ENCODE results near the gene TMIGD1. TPM values are rescaled to one million over a fixed set of nuclear protein-coding genes. Genes with fewer than 3 reads are reported as not detected.

Gene TMIGD1
- total and polyA plus RNA-seq, 5 donors from 2014 or later = not detected

- H3K4me3 Mint-ChIP-seq = no peak overlapping the region
- peaks cover 18 to 30% (median 26%) of the 10 kb centered on the region in 4 donors for H3K4me1 Mint-ChIP-seq
- no peak overlapping the region for H3K27ac Mint-ChIP-seq
These were observed 2.7 kb upstream of the TMIGD1 start for GRCh38 chr17:30336369-30337171.

GRCh38 chr17:30334421-30334820 lies 564 bp upstream of the TMIGD1 start:
- Histone ChIP-seq H3K4me1 (ENCODE audit: control insufficient read depth, insufficient read depth, low read length, poor library complexity, severe bottlenecking) (peaks cover 31% of the 10 kb centered on the region), H3K27me3 (ENCODE audit: control insufficient read depth, insufficient read depth, low read length) (no peaks in the 10 kb centered on the region), H3K9me3 (ENCODE audit: control insufficient read depth in 2 of 2, low read length in 2 of 2) (no peaks in the 10 kb centered on the region), H3K27ac (ENCODE audit: insufficient read depth, low read length, poor library complexity, severe bottlenecking) (no peak overlapping the region), H3K36me3 (ENCODE audit: control insufficient read depth, insufficient read depth, low read length) (no peaks in the 10 kb centered on the region), H3K4me3 (ENCODE audit: low read depth, low read length) (no peak overlapping the region)
- ATAC-seq (ENCODE audit: low read depth in 2 of 2) = no peak
- Mint-ChIP-seq H3K27me3 (peaks cover 4% of the 10 kb centered on the region), H3K27ac (no peak overlapping the region), H3K4me3 (no peak overlapping the region), H3K4me1 (peaks cover 17 to 40% (median 29%) of the 10 kb centered on the region in 4 donors), H3K9me3 (peaks cover 0 to 3% (median 0%) of the 10 kb centered on the region in 7 donors), H3K36me3 (no peaks in the 10 kb centered on the region)
- DNase-seq = no peak

More at GRCh38 chr17:30336369-30337171, 2.7 kb upstream of the TMIGD1 start:
- no peak overlapping the region for H3K27ac ChIP-seq (ENCODE audit: insufficient read depth, low read length, poor library complexity, severe bottlenecking)
- H3K27me3 ChIP-seq (ENCODE audit: control insufficient read depth, insufficient read depth, low read length) = no peaks in the 10 kb centered on the region
- Mint-ChIP-seq H3K9me3 (peaks cover 0 to 3% (median 0%) of the 10 kb centered on the region in 7 donors), H3K36me3 (no peaks in the 10 kb centered on the region), H3K27me3 (peaks cover 4% of the 10 kb centered on the region)
- no peaks in the 10 kb centered on the region for H3K36me3 ChIP-seq (ENCODE audit: control insufficient read depth, insufficient read depth, low read length)
- no peaks in the 10 kb centered on the region for H3K9me3 ChIP-seq (ENCODE audit: control insufficient read depth in 2 of 2, low read length in 2 of 2)
- DNase-seq = peak; percentile 44 to 74 (median 69)
- no peak overlapping the region for H3K4me3 ChIP-seq (ENCODE audit: low read depth, low read length)
- peaks cover 18% of the 10 kb centered on the region for H3K4me1 ChIP-seq (ENCODE audit: control insufficient read depth, insufficient read depth, low read length, poor library complexity, severe bottlenecking)
- peak; percentile 19 to 23 for ATAC-seq (ENCODE audit: low read depth in 2 of 2)

- Histone ChIP-seq H3K27me3 (ENCODE audit: control insufficient read depth, insufficient read depth, low read length) (no peaks in the 10 kb centered on the region), H3K4me1 (ENCODE audit: control insufficient read depth, insufficient read depth, low read length, poor library complexity, severe bottlenecking) (peaks cover 32% of the 10 kb centered on the region), H3K4me3 (ENCODE audit: low read depth, low read length) (peak overlapping the region; percentile 71), H3K9me3 (ENCODE audit: control insufficient read depth in 2 of 2, low read length in 2 of 2) (no peaks in the 10 kb centered on the region), H3K36me3 (ENCODE audit: control insufficient read depth, insufficient read depth, low read length) (no peaks in the 10 kb centered on the region), H3K27ac (ENCODE audit: insufficient read depth, low read length, poor library complexity, severe bottlenecking) (peak overlapping the region; percentile 53)
- peaks cover 0 to 3% (median 0%) of the 10 kb centered on the region in 7 donors for H3K9me3 Mint-ChIP-seq
- peak; percentile 93 to 96 for ATAC-seq (ENCODE audit: low read depth in 2 of 2)
- DNase-seq = peak in 2 of 3 donors; percentile 67 to 75
- H3K4me1 Mint-ChIP-seq = peaks cover 17 to 40% (median 29%) of the 10 kb centered on the region in 4 donors
- H3K27ac Mint-ChIP-seq = peak overlapping the region; percentile 15 to 87 (median 44)
- H3K36me3 Mint-ChIP-seq = no peaks in the 10 kb centered on the region
- peaks cover 4% of the 10 kb centered on the region for H3K27me3 Mint-ChIP-seq
- H3K4me3 Mint-ChIP-seq = peak overlapping the region in 3 of 4 donors; percentile 33 to 74 (median 69)
These were observed 1.8 kb downstream of the TMIGD1 start for GRCh38 chr17:30332057-30332542.

DNA sequence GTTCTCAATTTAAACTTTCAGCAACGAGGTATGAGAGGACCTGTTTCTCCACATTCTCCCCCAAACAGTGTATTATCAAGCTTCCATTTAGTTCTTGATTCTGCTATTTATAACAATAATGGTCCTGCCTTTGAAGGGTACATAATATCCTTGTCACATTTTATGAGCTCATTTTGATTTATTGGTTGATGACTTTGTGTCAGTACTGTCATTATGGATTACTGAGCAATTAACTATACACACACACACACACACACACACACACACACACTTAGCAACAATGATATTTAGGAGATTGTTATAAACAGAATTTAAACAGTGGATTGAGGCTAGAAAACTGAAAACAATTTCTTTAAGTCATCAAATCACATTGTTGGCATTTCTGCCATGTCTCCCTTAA lies 7.0 kb downstream of the TMIGD1 start:
- no peaks in the 10 kb centered on the region for H3K9me3 ChIP-seq (ENCODE audit: control insufficient read depth in 2 of 2, low read length in 2 of 2)
- H3K9me3 Mint-ChIP-seq = no peaks in the 10 kb centered on the region
- H3K27ac Mint-ChIP-seq = no peak overlapping the region
- H3K4me1 ChIP-seq (ENCODE audit: control insufficient read depth, insufficient read depth, low read length, poor library complexity, severe bottlenecking) = peaks cover 25% of the 10 kb centered on the region
- no peak for DNase-seq
- H3K4me3 Mint-ChIP-seq = no peak overlapping the region
- H3K4me3 ChIP-seq (ENCODE audit: low read depth, low read length) = no peak overlapping the region
- H3K36me3 Mint-ChIP-seq = no peaks in the 10 kb centered on the region
- H3K36me3 ChIP-seq (ENCODE audit: control insufficient read depth, insufficient read depth, low read length) = no peaks in the 10 kb centered on the region
- H3K27me3 ChIP-seq (ENCODE audit: control insufficient read depth, insufficient read depth, low read length) = peaks cover 2% of the 10 kb centered on the region
- peaks cover under 1 to 35% (median 23%) of the 10 kb centered on the region in 4 donors for H3K4me1 Mint-ChIP-seq
- H3K27ac ChIP-seq (ENCODE audit: insufficient read depth, low read length, poor library complexity, severe bottlenecking) = no peak overlapping the region
- ATAC-seq (ENCODE audit: low read depth in 2 of 2) = no peak
- H3K27me3 Mint-ChIP-seq = peaks cover 19% of the 10 kb centered on the region

- Histone ChIP-seq H3K36me3 (ENCODE audit: control insufficient read depth, insufficient read depth, low read length) (no peaks in the 10 kb centered on the region), H3K27me3 (ENCODE audit: control insufficient read depth, insufficient read depth, low read length) (peaks cover 2% of the 10 kb centered on the region), H3K9me3 (ENCODE audit: control insufficient read depth in 2 of 2, low read length in 2 of 2) (no peaks in the 10 kb centered on the region), H3K27ac (ENCODE audit: insufficient read depth, low read length, poor library complexity, severe bottlenecking) (no peak overlapping the region), H3K4me1 (ENCODE audit: control insufficient read depth, insufficient read depth, low read length, poor library complexity, severe bottlenecking) (peaks cover 9% of the 10 kb centered on the region), H3K4me3 (ENCODE audit: low read depth, low read length) (no peak overlapping the region)
- H3K4me1 Mint-ChIP-seq = peaks cover 0 to 15% (median 10%) of the 10 kb centered on the region in 4 donors
- DNase-seq (no peak), ATAC-seq (ENCODE audit: low read depth in 2 of 2) (no peak)
- peaks cover 19% of the 10 kb centered on the region for H3K27me3 Mint-ChIP-seq
- no peak overlapping the region for H3K27ac Mint-ChIP-seq
- H3K4me3 Mint-ChIP-seq = no peak overlapping the region
- H3K9me3 Mint-ChIP-seq = no peaks in the 10 kb centered on the region
- H3K36me3 Mint-ChIP-seq = no peaks in the 10 kb centered on the region
These were observed 9.1 kb downstream of the TMIGD1 start for GRCh38 chr17:30324723-30325122.

- Mint-ChIP-seq H3K4me3 (peak overlapping the region in 1 of 4 donors; percentile 9), H3K27me3 (peaks cover 19% of the 10 kb centered on the region), H3K27ac (peak overlapping the region; percentile 28 to 68 (median 36)), H3K9me3 (no peaks in the 10 kb centered on the region), H3K4me1 (peaks cover 0 to 15% (median 10%) of the 10 kb centered on the region in 4 donors), H3K36me3 (no peaks in the 10 kb centered on the region)
- Histone ChIP-seq H3K36me3 (ENCODE audit: control insufficient read depth, insufficient read depth, low read length) (no peaks in the 10 kb centered on the region), H3K27ac (ENCODE audit: insufficient read depth, low read length, poor library complexity, severe bottlenecking) (no peak overlapping the region), H3K27me3 (ENCODE audit: control insufficient read depth, insufficient read depth, low read length) (peaks cover 2% of the 10 kb centered on the region), H3K9me3 (ENCODE audit: control insufficient read depth in 2 of 2, low read length in 2 of 2) (no peaks in the 10 kb centered on the region), H3K4me3 (ENCODE audit: low read depth, low read length) (no peak overlapping the region), H3K4me1 (ENCODE audit: control insufficient read depth, insufficient read depth, low read length, poor library complexity, severe bottlenecking) (peaks cover 5% of the 10 kb centered on the region)
- DNase-seq = no peak
- peak; percentile 55 for ATAC-seq (ENCODE audit: low read depth in 2 of 2)
These were observed 9.9 kb downstream of the TMIGD1 start for GRCh38 chr17:30323895-30324319.

- Histone ChIP-seq H3K9me3 (ENCODE audit: control insufficient read depth in 2 of 2, low read length in 2 of 2) (no peaks in the 10 kb centered on the region), H3K36me3 (ENCODE audit: control insufficient read depth, insufficient read depth, low read length) (no peaks in the 10 kb centered on the region), H3K4me3 (ENCODE audit: low read depth, low read length) (no peak overlapping the region), H3K27ac (ENCODE audit: insufficient read depth, low read length, poor library complexity, severe bottlenecking) (no peak overlapping the region), H3K27me3 (ENCODE audit: control insufficient read depth, insufficient read depth, low read length) (peaks cover 2% of the 10 kb centered on the region), H3K4me1 (ENCODE audit: control insufficient read depth, insufficient read depth, low read length, poor library complexity, severe bottlenecking) (peaks cover 5% of the 10 kb centered on the region)
- peak; percentile 42 to 43 for ATAC-seq (ENCODE audit: low read depth in 2 of 2)
- no peaks in the 10 kb centered on the region for H3K36me3 Mint-ChIP-seq
- H3K4me1 Mint-ChIP-seq = peaks cover 0 to 15% (median 10%) of the 10 kb centered on the region in 4 donors
- H3K9me3 Mint-ChIP-seq = no peaks in the 10 kb centered on the region
- peak in 1 of 3 donors; percentile 32 for DNase-seq
- H3K27me3 Mint-ChIP-seq = peaks cover 19% of the 10 kb centered on the region
- peak overlapping the region; percentile 36 to 93 (median 68) for H3K27ac Mint-ChIP-seq
- peak overlapping the region in 1 of 4 donors; percentile 9 for H3K4me3 Mint-ChIP-seq
These were observed 10.5 kb downstream of the TMIGD1 start for GRCh38 chr17:30323262-30323894.
